GM12878 (cell line): ENCODE measurements around the gene SPHK2. TPM values are rescaled to one million over a fixed set of nuclear protein-coding genes. Genes with fewer than 3 reads are reported as not detected.
A peak's percentile ranks its signal among the peaks of the same experiment; 100 is the strongest.

ENCODE experiments used
- ATF7 ChIP-seq: fragments of 450-650 bp; IDR thresholded peaks from 2 replicates; pipeline ENCODE4 v1.6.1; 2016; ENCODE audit warnings: low read depth, mild to moderate bottlenecking
- BCL11A ChIP-seq: IDR thresholded peaks from 2 replicates; pipeline ENCODE4 v1.6.1; 2011; ENCODE audit warnings: low read depth, low read length
- BHLHE40 ChIP-seq, 2 experiments: fragments of 450-650 bp in 1 of 2; IDR thresholded peaks; 2 replicates each; pipeline ENCODE4 v1.6.1; 2011 to 2017; ENCODE audit warnings: low read depth in 2 of 2, borderline replicate concordance in 1 of 2, improper control_type of control experiment in 1 of 2, low read length in 1 of 2, mild to moderate bottlenecking in 1 of 2
- GATAD2B ChIP-seq: fragments of 450-650 bp; conservative IDR thresholded peaks from 2 replicates; pipeline ENCODE4 v1.6.1; 2017; ENCODE audit warnings: low read depth, mild to moderate bottlenecking, moderate library complexity
- HDGF ChIP-seq: fragments of 450-650 bp; IDR thresholded peaks from 2 replicates; pipeline ENCODE4 v1.6.1; 2016; ENCODE audit warnings: antibody characterized with exemption
- IRF3 ChIP-seq: fragments of 450-650 bp; IDR thresholded peaks from 2 replicates; pipeline ENCODE4 v1.6.1; 2014; ENCODE audit warnings: mild to moderate bottlenecking
- KAT2A ChIP-seq: conservative IDR thresholded peaks from 2 replicates; pipeline ENCODE4 v1.6.1; 2011; ENCODE audit warnings: low read depth, low read length; ENCODE audit not compliant: control insufficient read depth
- NR2C2 ChIP-seq: IDR thresholded peaks from 2 replicates; pipeline ENCODE4 v1.6.1; 2011; ENCODE audit warnings: borderline replicate concordance, low read depth; ENCODE audit not compliant: control insufficient read depth, insufficient read length
- NR2F1 ChIP-seq: fragments of 450-650 bp; conservative IDR thresholded peaks from 2 replicates; pipeline ENCODE4 v1.6.1; 2017; ENCODE audit warnings: mild to moderate bottlenecking
- SIX5 ChIP-seq: IDR thresholded peaks from 2 replicates; pipeline ENCODE4 v1.6.1; 2011; ENCODE audit warnings: mild to moderate bottlenecking, low read depth, low read length, moderate library complexity; ENCODE audit not compliant: severe bottlenecking
- SUZ12 ChIP-seq: fragments of 200-600 bp; sonication (generic); IDR thresholded peaks from one replicate; pipeline ENCODE4 v1.6.1; 2018; ENCODE audit warnings: antibody characterized with exemption, mild to moderate bottlenecking; ENCODE audit not compliant: unreplicated experiment
- USF1 ChIP-seq: IDR thresholded peaks from 2 replicates; pipeline ENCODE4 v1.6.1; 2011; ENCODE audit warnings: borderline replicate concordance, low read depth, mild to moderate bottlenecking, moderate library complexity, mixed read lengths, low read length; ENCODE audit not compliant: insufficient read depth; ENCODE audit errors: extremely low read length
- ZBTB11 ChIP-seq: fragments of 450-650 bp; formaldehyde crosslinking; IDR thresholded peaks from 2 replicates; pipeline ENCODE4 v1.5.0; 2022; ENCODE audit warnings: mild to moderate bottlenecking, missing genetic modification characterization
- ZBTB4 ChIP-seq: fragments of 450-650 bp; formaldehyde crosslinking; IDR thresholded peaks from 2 replicates; pipeline ENCODE4 v1.4.0; 2022; ENCODE audit warnings: mild to moderate bottlenecking, moderate library complexity
- ZNF687 ChIP-seq: fragments of 450-650 bp; IDR thresholded peaks from 2 replicates; pipeline ENCODE4 v1.6.1; 2017; ENCODE audit warnings: mild to moderate bottlenecking, moderate library complexity
- polyA plus RNA-seq, 11 experiments: library from polyadenylated mRNA; depleted of rRNA in 4 of 11; unstranded in 6 of 11; stranded (reverse) in 5 of 11; fragments of >200 nt; fragmentation: Nextera tagmentation in 4 of 11; fragmentation: Illumina TruSeq in 1 of 11; extraction: Ambion mirVana in 4 of 11; extraction: Trizol in 1 of 11; gene quantifications; 1 replicate in 1 of 11; 2 replicates in 10 of 11; pipeline versions ENCODE4 v1.2.1 to v1.2.3, GENCODE V29; 2011 to 2016; ENCODE audit warnings: inconsistent platforms in 2 of 11, missing spikeins in 2 of 11, low read depth in 1 of 11
- total RNA-seq, 4 experiments: library from RNA; depleted of rRNA in 3 of 4; stranded (reverse); fragments of >200 nt in 3 of 4; fragmentation: Illumina TruSeq in 1 of 4; extraction: Trizol in 1 of 4; gene quantifications; 2 replicates each; pipeline versions ENCODE4 v1.2.1 to v1.2.3, GENCODE V29; 2013 to 2021

SPHK2 gene
- total and polyA plus RNA-seq, 10 of the 15 experiments (the other 5 are each of a cell fraction or from before 2014, with no cell fraction given): 0.37 to 40.5 (median 11.2) TPM

- TF ChIP-seq HDGF (no peak), GATAD2B (0 out of 2 replicates have a peak, but pooled peaks have one; percentile 67), IRF3 (no peak), USF1 (no peak), ATF7 (no peak), ZBTB4 (no peak), SIX5 (no peak), BHLHE40 (IDR thresholded peaks at IDR 0.05; ENCODE audit: borderline replicate concordance in 1 of 2, low read depth in 2 of 2, low read length in 1 of 2) (peak; percentile 39 to 83; a peak in 2 of 4 replicates), ZNF687 (peak; percentile 59; the same call in 1 of the 2 replicates), ZBTB11 (CRISPR knock-in tag) (no peak), BCL11A (no peak), NR2F1 (peak; percentile 59; the same call in 1 of the 2 replicates), KAT2A (no peak), NR2C2 (no peak), SUZ12 (no peak)
Observed at GRCh38 chr19:48635263-48635965, 16.1 kb downstream of the SPHK2 start (continued).
